H9 (cell line): ENCODE measurements around the gene L3MBTL4. TPM values are rescaled to one million over a fixed set of nuclear protein-coding genes. Genes with fewer than 3 reads are reported as not detected.

Experiments
- DNase-seq: peaks from one replicate; pipeline ENCODE4 v3.0.0-alpha.2; 2017
- H2AFZ ChIP-seq: one replicate; pipeline ENCODE4 v1.6.1; 2013; ENCODE audit warnings: mild to moderate bottlenecking, low read length, control low read depth, moderate library complexity
- H2AK5ac ChIP-seq: 2 replicates; pipeline ENCODE4 v1.6.1; 2013; ENCODE audit warnings: low read length, control low read depth, mixed read lengths; ENCODE audit not compliant: insufficient read length
- H2BK120ac ChIP-seq: one replicate; pipeline ENCODE4 v1.6.1; 2013; ENCODE audit warnings: low read depth, mild to moderate bottlenecking, low read length, control low read depth, inconsistent platforms; ENCODE audit not compliant: poor library complexity, severe bottlenecking
- H2BK12ac ChIP-seq: 2 replicates; pipeline ENCODE4 v1.6.1; 2013; ENCODE audit warnings: low read length, control low read depth, mixed read lengths, low read depth; ENCODE audit not compliant: insufficient read length
- H2BK15ac ChIP-seq: 2 replicates; pipeline ENCODE4 v1.6.1; 2013; ENCODE audit warnings: low read depth, low read length, control low read depth
- H2BK20ac ChIP-seq: one replicate; pipeline ENCODE4 v1.6.1; 2013; ENCODE audit warnings: low read depth, mild to moderate bottlenecking, low read length, control low read depth, inconsistent platforms; ENCODE audit not compliant: poor library complexity, severe bottlenecking
- H2BK5ac ChIP-seq: 2 replicates; pipeline ENCODE4 v1.6.1; 2013; ENCODE audit warnings: low read length, control low read depth, mixed read lengths; ENCODE audit not compliant: insufficient read length
- H3K14ac ChIP-seq: 2 replicates; pipeline ENCODE4 v1.6.1; 2013; ENCODE audit warnings: low read length, control low read depth; ENCODE audit not compliant: insufficient read depth
- H3K18ac ChIP-seq: 2 replicates; pipeline ENCODE4 v1.6.1; 2013; ENCODE audit warnings: low read depth, mild to moderate bottlenecking, mixed read lengths, low read length, control low read depth; ENCODE audit not compliant: insufficient read length
- H3K23ac ChIP-seq: 2 replicates; pipeline ENCODE4 v1.6.1; 2013; ENCODE audit warnings: low read length, control low read depth, mixed read lengths, low read depth; ENCODE audit not compliant: insufficient read length
- H3K23me2 ChIP-seq: 2 replicates; pipeline ENCODE4 v1.6.1; 2013; ENCODE audit warnings: low read depth, mild to moderate bottlenecking, mixed read lengths, low read length, control low read depth; ENCODE audit not compliant: insufficient read length, poor library complexity, severe bottlenecking
- H3K27ac ChIP-seq: 2 replicates; pipeline ENCODE4 v1.5.1; 2013; ENCODE audit warnings: low read length, control low read depth, mixed read lengths, low read depth; ENCODE audit not compliant: insufficient read length
- H3K27me3 ChIP-seq: 2 replicates; pipeline ENCODE4 v1.6.1; 2013; ENCODE audit warnings: low read length, control low read depth, inconsistent platforms; ENCODE audit not compliant: insufficient read depth
- H3K4ac ChIP-seq: 2 replicates; pipeline ENCODE4 v1.6.1; 2013; ENCODE audit warnings: low read depth, mild to moderate bottlenecking, control low read depth, inconsistent platforms, low read length, moderate library complexity
- H3K4me1 ChIP-seq: 2 replicates; pipeline ENCODE4 v1.6.1; 2013; ENCODE audit warnings: low read length, control low read depth, inconsistent platforms; ENCODE audit not compliant: insufficient read depth
- H3K4me2 ChIP-seq: 2 replicates; pipeline ENCODE4 v1.6.1; 2013; ENCODE audit warnings: low read length, control low read depth, mixed read lengths; ENCODE audit not compliant: insufficient read length, insufficient read depth
- H3K56ac ChIP-seq: 2 replicates; pipeline ENCODE4 v1.6.1; 2013; ENCODE audit warnings: low read depth, mild to moderate bottlenecking, mixed read lengths, low read length, control low read depth; ENCODE audit not compliant: insufficient read length
- H3K79me1 ChIP-seq: 2 replicates; pipeline ENCODE4 v1.6.1; 2013; ENCODE audit warnings: low read depth, mild to moderate bottlenecking, moderate library complexity, low read length, control low read depth, inconsistent platforms; ENCODE audit not compliant: insufficient read depth, poor library complexity, severe bottlenecking
- H3K79me2 ChIP-seq: 2 replicates; pipeline ENCODE4 v1.6.1; 2013; ENCODE audit warnings: low read length, control low read depth, inconsistent platforms; ENCODE audit not compliant: insufficient read depth
- H3K9ac ChIP-seq: 2 replicates; pipeline ENCODE4 v1.6.1; 2013; ENCODE audit warnings: low read length, control low read depth, mixed read lengths; ENCODE audit not compliant: insufficient read length; ENCODE audit errors: extremely low read depth
- H3K9me3 ChIP-seq: one replicate; pipeline ENCODE4 v1.6.1; 2013; ENCODE audit warnings: low read depth, low read length, inconsistent platforms; ENCODE audit not compliant: control insufficient read depth
- H3T11ph ChIP-seq: one replicate; pipeline ENCODE4 v1.6.1; 2013; ENCODE audit warnings: mild to moderate bottlenecking, low read length, control low read depth, inconsistent platforms
- H4K20me1 ChIP-seq: one replicate; pipeline ENCODE4 v1.6.1; 2013; ENCODE audit not compliant: control insufficient read depth, insufficient read length, insufficient read depth
- H4K5ac ChIP-seq: 2 replicates; pipeline ENCODE4 v1.6.1; 2013; ENCODE audit warnings: low read depth, mild to moderate bottlenecking, mixed read lengths, low read length, control low read depth; ENCODE audit not compliant: insufficient read length
- H4K8ac ChIP-seq: replicated peaks from 2 replicates; pipeline ENCODE4 v1.6.1; 2013; ENCODE audit warnings: low read length, control low read depth, mixed read lengths, low read depth; ENCODE audit not compliant: insufficient read length
- H4K91ac ChIP-seq: 2 replicates; pipeline ENCODE4 v1.6.1; 2013; ENCODE audit warnings: low read depth, mild to moderate bottlenecking, moderate library complexity, mixed read lengths, low read length, control low read depth; ENCODE audit not compliant: insufficient read length
- H3K27ac Mint-ChIP-seq, 3 experiments: 2 replicates in 2 of 3; 3 replicates in 1 of 3; pipeline ENCODE4 v1.8.0; 2020 to 2021; ENCODE audit warnings: mixed read lengths in 3 of 3, mild to moderate bottlenecking in 1 of 3, moderate library complexity in 1 of 3
- H3K27me3 Mint-ChIP-seq: 2 replicates; pipeline ENCODE4 v1.8.0; 2021; ENCODE audit warnings: low read depth, mild to moderate bottlenecking, moderate library complexity, mixed read lengths
- H3K36me3 Mint-ChIP-seq, 3 experiments: 2 replicates in 2 of 3; 3 replicates in 1 of 3; pipeline ENCODE4 v1.8.0; 2020 to 2021; ENCODE audit warnings: low read depth in 3 of 3, mixed read lengths in 3 of 3; ENCODE audit not compliant: insufficient read depth in 1 of 3
- H3K4me1 Mint-ChIP-seq, 2 experiments: 2 replicates each; pipeline ENCODE4 v1.8.0; 2020; ENCODE audit warnings: mixed read lengths in 2 of 2
- H3K4me3 Mint-ChIP-seq, 2 experiments: 2 replicates in 1 of 2; 3 replicates in 1 of 2; pipeline ENCODE4 v1.8.0; 2020 to 2021; ENCODE audit warnings: mild to moderate bottlenecking in 2 of 2, mixed read lengths in 2 of 2, moderate library complexity in 1 of 2
- H3K9me3 Mint-ChIP-seq, 2 experiments: 2 replicates in 1 of 2; 3 replicates in 1 of 2; pipeline ENCODE4 v1.8.0; 2020; ENCODE audit warnings: mild to moderate bottlenecking in 2 of 2, mixed read lengths in 2 of 2, moderate library complexity in 1 of 2
- WGBS: extraction: QIAGEN DNeasy Blood & Tissue Kit; methylation state at CpG from one replicate; pipeline ENCODE4 v1.1.7; 2013; ENCODE audit warnings: missing lambda C conversion rate, low lambda C conversion rate, mixed read lengths; ENCODE audit not compliant: insufficient read length; ENCODE audit errors: extremely low coverage; 5-methylcytosine and 5-hydroxymethylcytosine counted together
- total RNA-seq: library from RNA; stranded (reverse); gene quantifications from 2 replicates; pipeline ENCODE4 v1.2.1, GENCODE V29; 2021
- TF ChIP-seq, protein P1 (sequence below): fragments of 200-600 bp; sonication (generic); conservative IDR thresholded peaks from 3 replicates; pipeline ENCODE4 v1.8.0; 2021; ENCODE audit warnings: antibody characterized with exemption, mild to moderate bottlenecking

Gene L3MBTL4
- total RNA-seq, 1 experiment from 2014 or later = 1.9 TPM

DNA sequence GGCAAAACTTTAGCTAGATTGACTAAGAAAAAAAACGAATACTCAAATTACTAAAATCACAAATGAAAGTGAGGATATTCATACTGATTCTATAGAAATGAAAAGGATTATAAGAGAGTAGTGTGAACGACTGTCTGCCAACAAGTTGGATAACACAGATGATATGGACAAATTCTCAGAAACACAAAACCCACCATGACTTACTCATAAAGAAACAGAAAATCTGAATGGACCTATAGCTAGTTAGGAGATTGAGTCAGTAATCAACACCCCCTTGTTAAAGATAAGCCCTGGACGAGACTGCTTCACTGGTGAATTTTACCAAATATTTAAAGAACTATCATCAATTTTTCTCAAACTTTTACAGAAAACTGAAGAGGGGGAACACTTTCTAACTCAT, 410.6 kb downstream of the L3MBTL4 start:
- no CpG with 5 or more reads among the region's 3 CpGs for WGBS

More for the DNA sequence above, 410.6 kb downstream of the L3MBTL4 start:
- peaks cover 6 to 19% (median 7%) of the 10 kb centered on the region in 3 experiments; a peak in 5 of 7 replicates for H3K36me3 Mint-ChIP-seq
- no peak overlapping the region for H3K14ac ChIP-seq
- no peak overlapping the region for H3K4me2 ChIP-seq
- H3K18ac ChIP-seq = no peak overlapping the region
- no peak overlapping the region for H4K5ac ChIP-seq
- H3K27me3 ChIP-seq = no peaks in the 10 kb centered on the region
- H3K23ac ChIP-seq = no peak overlapping the region
- no peak overlapping the region for H2AK5ac ChIP-seq
- H3K27ac ChIP-seq = no peak overlapping the region
- H3K79me1 ChIP-seq = no peaks in the 10 kb centered on the region
- no peak overlapping the region for H4K8ac ChIP-seq
- H4K91ac ChIP-seq = no peak overlapping the region
- H3K27me3 Mint-ChIP-seq = no peaks in the 10 kb centered on the region
- no peak overlapping the region for H2BK15ac ChIP-seq
- TF ChIP-seq, protein P1, sequence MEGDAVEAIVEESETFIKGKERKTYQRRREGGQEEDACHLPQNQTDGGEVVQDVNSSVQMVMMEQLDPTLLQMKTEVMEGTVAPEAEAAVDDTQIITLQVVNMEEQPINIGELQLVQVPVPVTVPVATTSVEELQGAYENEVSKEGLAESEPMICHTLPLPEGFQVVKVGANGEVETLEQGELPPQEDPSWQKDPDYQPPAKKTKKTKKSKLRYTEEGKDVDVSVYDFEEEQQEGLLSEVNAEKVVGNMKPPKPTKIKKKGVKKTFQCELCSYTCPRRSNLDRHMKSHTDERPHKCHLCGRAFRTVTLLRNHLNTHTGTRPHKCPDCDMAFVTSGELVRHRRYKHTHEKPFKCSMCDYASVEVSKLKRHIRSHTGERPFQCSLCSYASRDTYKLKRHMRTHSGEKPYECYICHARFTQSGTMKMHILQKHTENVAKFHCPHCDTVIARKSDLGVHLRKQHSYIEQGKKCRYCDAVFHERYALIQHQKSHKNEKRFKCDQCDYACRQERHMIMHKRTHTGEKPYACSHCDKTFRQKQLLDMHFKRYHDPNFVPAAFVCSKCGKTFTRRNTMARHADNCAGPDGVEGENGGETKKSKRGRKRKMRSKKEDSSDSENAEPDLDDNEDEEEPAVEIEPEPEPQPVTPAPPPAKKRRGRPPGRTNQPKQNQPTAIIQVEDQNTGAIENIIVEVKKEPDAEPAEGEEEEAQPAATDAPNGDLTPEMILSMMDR = no peak
- no peak overlapping the region for H2BK5ac ChIP-seq
- H2BK20ac ChIP-seq = no peak overlapping the region
- H3K9me3 ChIP-seq = no peaks in the 10 kb centered on the region
- H3K4me1 ChIP-seq = no peaks in the 10 kb centered on the region
- H3K79me2 ChIP-seq = no peaks in the 10 kb centered on the region
- no peak for DNase-seq
- H3K9me3 Mint-ChIP-seq = peaks cover 12% of the 10 kb centered on the region in 2 experiments
- H2BK12ac ChIP-seq = no peak overlapping the region
- no peak overlapping the region for H2BK120ac ChIP-seq
- H3T11ph ChIP-seq = no peak overlapping the region
- H3K56ac ChIP-seq = no peak overlapping the region
- H3K23me2 ChIP-seq = no peaks in the 10 kb centered on the region
- no peak overlapping the region for H2AFZ ChIP-seq
- no peak overlapping the region for H3K9ac ChIP-seq
- H3K4ac ChIP-seq = no peak overlapping the region
- no peaks in the 10 kb centered on the region; a peak in 1 of 4 replicates for H3K4me1 Mint-ChIP-seq
- H3K4me3 Mint-ChIP-seq = no peak overlapping the region
- no peaks in the 10 kb centered on the region for H4K20me1 ChIP-seq
- no peak overlapping the region for H3K27ac Mint-ChIP-seq
